GM12892 (cell line): ENCODE measurements around the gene STON1.
"Not testable (repeated sequence)": the region's sequence is repeated elsewhere in the genome, so short reads cannot be mapped to it uniquely, and the experiment has no call there.

ENCODE experiments used
- DNase-seq: peaks from one replicate; pipeline ENCODE4 v3.0.0; 2011; ENCODE audit not compliant: insufficient read length
- FAIRE-seq: peaks from 2 replicates; lab custom pipeline; 2011; peaks lifted over from hg19 to GRCh38; lab: Jason Lieb, UNC
- POLR2A ChIP-seq: IDR thresholded peaks from 2 replicates; pipeline ENCODE4 v1.6.1; 2011; ENCODE audit warnings: low read depth, low read length, control low read depth
- POLR2AphosphoS5 ChIP-seq: IDR thresholded peaks from 2 replicates; pipeline ENCODE4 v1.6.1; 2011; ENCODE audit warnings: low read depth, low read length, control low read depth
- TAF1 ChIP-seq: IDR thresholded peaks from 2 replicates; pipeline ENCODE4 v1.6.1; 2011; ENCODE audit warnings: low read depth, mild to moderate bottlenecking, control low read depth, low read length, borderline replicate concordance

The STON1 gene

GRCh38 chr2:48508461-48509124 is 21.4 kb upstream of the STON1 start:
- FAIRE-seq, result no peak
- TF ChIP-seq POLR2A (no peak), TAF1 (no peak), POLR2AphosphoS5 (no peak)
- no peak for DNase-seq

GRCh38 chr2:48510329-48510728 is 19.6 kb upstream of the STON1 start:
- FAIRE-seq, result no peak
- TF ChIP-seq POLR2A (no peak), POLR2AphosphoS5 (no peak), TAF1 (no peak)
- no peak for DNase-seq

DNA sequence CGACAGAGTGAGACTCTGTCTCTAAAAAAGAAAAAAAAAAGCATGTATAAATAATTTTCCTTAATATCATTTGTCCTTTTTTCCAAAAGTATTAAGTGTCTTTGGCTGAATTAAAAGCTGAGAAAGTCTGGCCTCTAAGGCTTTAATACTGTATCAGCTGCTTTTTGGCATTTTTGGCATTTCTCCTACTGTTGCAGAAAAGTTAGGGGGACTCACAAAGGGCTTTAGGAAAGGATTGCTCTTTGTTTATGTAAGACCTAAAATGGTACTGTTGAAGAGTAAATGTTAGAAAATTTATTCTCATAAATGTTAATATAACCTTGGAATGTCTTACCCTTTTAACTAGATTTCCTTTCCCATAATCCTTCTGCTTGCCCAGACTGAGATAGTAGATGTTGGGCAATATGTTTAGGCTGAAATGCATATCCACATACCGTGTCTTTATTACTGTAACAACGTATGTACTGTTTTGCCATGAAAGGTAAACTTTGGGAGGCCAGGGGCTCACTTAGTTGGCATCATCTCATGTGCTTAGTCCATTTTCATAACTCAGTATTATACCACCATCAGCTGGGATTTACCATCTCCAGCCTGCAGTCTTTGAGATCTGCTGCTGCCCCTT is 18.0 kb upstream of the STON1 start:
- DNase-seq, result no peak
- FAIRE-seq, result no peak
- TF ChIP-seq POLR2A (no peak), TAF1 (no peak), POLR2AphosphoS5 (no peak)

- FAIRE-seq, result no peak
- no peak for TF ChIP-seq POLR2AphosphoS5
- no peak for TF ChIP-seq TAF1
- TF ChIP-seq POLR2A, result no peak
- DNase-seq, result no peak
Observed at GRCh38 chr2:48512571-48512970, 17.4 kb upstream of the STON1 start.

DNA sequence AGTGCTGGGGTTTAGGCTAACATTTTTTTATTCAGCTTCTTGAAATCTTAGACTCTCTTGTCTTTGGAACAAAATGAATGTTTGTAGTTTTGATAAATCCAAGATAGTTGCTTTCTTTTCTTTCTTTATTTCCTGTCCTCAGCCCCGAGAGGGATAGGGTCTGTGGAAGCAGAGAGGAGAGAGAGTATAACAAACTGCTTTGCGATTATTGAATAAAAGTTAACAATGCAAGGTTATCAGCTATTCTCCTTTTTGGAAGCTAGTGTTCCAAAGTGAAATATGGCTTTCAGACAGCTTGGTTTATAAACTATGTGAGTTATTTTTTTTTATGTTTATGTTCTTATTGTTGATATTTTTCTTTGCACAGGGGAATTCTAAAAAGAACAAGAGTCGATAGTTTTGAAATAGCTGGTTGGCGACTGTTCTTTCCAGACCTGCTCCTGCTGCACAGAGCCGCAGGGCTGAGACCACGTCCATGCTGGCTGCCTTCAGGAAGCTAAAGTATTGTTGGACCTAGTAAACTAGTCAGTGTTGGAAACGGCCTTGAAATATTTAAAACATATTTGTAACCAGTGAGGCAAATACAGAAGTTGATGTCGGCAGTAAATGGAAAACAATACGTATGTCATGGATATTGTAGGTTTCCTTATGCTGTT is 15.5 kb upstream of the STON1 start:
- FAIRE-seq, result no peak
- DNase-seq, result no peak
- TF ChIP-seq POLR2AphosphoS5, result no peak
- no peak for TF ChIP-seq TAF1
- no peak for TF ChIP-seq POLR2A

DNA sequence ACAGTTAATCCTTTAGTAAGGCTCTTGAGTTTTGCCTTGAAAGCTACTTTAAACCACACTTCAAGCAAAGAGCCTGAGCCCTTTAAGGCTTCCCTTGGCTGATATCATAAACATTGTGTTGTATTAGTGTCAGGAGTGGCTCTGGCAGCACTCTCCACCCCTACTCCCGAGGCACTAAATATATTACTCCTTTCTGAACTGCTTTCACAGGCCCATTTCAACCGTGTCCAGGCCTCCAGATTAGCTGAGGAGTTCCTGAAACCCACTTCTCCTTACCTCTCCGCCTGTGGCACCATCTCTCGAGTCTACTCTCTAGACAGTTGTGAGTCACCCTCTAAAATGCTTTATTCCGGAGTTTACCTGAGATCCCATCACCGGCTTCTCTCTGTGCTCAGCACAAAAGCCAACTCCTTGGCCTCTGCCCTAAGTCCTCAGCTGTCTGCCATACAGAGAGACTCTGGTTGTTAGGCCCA is 14.4 kb upstream of the STON1 start:
- DNase-seq, result no peak
- no peak for TF ChIP-seq POLR2A
- TF ChIP-seq TAF1, result no peak
- no peak for TF ChIP-seq POLR2AphosphoS5
- FAIRE-seq, result no peak

GRCh38 chr2:48519593-48519992 is 10.4 kb upstream of the STON1 start:
- TF ChIP-seq POLR2A (no peak), TAF1 (no peak), POLR2AphosphoS5 (no peak)
- no peak for DNase-seq
- no peak for FAIRE-seq

DNA sequence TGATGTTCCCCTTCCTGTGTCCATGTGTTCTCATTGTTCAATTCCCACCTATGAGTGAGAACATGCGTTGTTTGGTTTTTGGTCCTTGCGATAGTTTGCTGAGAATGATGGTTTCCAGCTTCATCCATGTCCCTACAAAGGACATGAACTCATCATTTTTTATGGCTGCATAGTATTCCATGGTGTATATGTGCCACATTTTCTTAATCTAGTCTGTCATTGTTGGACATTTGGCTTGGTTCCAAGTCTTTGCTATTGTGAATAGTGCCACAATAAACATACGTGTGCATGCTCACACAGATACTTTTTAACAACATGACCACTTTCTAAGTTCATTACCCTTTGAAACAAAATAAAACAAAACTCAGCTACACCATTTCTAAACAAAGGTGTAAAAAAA is 5.2 kb upstream of the STON1 start:
- not testable (repeated sequence) for DNase-seq, FAIRE-seq

DNA sequence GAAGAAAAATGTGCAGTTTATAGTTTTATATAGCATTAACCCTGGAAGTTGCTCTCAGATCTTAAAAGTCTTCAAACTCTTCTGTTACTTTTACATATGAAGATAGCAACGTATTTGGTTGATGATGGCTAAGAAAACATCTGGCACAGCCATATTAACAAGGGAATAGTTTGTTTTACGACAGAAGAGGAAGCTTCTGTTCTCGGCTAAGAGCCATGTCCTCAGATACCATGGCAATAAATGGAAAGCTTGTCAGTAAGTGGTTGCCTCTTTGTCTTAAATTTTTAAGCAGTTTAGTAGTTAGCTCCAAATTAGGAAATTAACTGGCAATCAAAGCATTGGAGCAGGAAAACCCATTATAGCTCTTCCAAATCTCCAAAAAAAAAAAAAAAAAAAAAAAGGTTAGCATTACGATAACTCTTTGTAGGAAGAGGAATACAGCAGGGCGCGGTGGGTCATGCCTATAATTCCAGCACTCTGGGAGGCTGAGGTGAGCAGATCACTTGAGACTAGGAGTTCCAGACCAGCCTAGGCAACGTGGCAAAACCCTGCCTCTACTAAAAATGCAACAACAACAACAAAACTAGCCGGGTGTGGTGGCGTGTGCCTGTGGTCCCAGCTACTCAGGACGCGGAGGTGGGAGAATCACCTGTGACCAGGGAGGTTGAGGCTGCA is 4.5 kb upstream of the STON1 start:
- DNase-seq (no peak), FAIRE-seq (no peak)
- TF ChIP-seq TAF1 (no peak), POLR2A (no peak), POLR2AphosphoS5 (no peak)

DNA sequence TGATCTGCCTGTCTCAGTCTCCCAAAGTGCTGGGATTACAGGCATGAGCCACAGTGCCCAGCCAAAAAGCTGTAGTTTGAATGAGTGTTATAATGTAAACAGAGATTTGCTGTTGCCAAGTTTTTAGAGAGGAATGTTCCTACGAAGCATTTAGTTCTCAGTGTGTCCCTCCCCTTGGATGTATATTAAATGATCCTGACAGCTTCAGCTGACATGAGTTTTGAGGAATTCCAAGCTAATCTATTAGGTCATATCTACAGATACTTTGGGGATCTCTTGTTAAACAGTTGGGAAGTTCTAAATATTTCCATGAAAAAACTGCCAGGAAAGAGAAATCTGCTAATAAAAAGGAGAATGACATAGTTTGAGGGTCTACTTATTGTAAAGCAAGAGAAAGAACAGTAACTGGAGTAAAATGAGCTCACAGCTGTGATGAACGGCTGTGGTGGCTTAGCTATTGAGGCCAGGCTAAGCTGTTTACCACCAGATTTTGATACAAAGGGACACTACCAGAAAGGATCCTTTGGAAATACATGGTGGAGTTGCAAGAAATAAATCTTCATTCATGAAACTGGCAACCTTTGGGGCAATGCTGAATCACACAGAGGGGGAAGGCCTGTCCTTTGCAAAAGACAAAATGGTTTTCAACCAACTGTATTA is 2.6 kb upstream of the STON1 start:
- FAIRE-seq (no peak), DNase-seq (no peak)
- TF ChIP-seq TAF1 (no peak), POLR2AphosphoS5 (no peak), POLR2A (no peak)

DNA sequence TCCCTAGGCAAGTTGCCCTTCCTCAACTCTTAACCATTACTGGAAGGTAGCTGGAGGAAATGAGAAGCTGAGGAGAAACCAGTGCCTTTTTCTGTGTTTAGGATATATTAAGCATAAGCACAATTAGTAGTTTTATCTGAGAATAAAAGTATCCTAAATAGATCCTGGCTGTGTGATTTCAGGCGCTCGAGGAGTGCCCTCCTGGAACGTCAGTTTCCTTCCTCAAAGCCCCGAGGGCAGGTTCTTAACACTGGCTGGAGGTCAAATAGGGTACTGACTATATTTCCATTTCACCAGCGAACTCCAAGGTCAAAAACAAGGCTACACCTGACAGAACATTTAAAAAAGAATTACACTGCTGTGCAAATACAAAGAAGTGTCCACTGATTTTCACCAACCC is 1.5 kb upstream of the STON1 start:
- no peak for TF ChIP-seq TAF1
- DNase-seq (no peak), FAIRE-seq (no peak)

DNA sequence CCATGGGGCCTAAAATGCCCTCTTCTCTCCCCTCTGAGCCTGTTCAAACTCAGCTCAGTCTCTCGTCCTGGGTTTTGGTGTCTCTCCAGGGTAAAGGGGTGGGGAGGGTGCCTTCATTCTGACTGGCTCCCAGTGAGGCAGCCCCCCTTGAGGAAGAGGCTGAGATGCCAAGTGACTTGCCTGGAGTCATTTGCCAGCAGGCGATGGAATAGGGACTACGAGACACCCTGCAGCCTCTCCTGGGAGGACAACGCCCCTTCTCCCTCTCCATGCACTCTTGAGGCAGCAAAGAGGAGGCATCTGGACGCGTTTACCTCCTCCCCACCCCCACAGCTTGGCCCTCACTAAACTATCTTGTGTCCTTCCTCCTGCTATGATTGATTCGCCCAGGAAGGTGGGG is 760 bp upstream of the STON1 start:
- no peak for TF ChIP-seq POLR2AphosphoS5
- no peak for TF ChIP-seq TAF1
- no peak for TF ChIP-seq POLR2A
- FAIRE-seq (no peak), DNase-seq (no peak)
